UCSD-AML1 (cell line): ENCODE results near the gene NT5DC2.

Source experiments
- DNase-seq: peaks from one replicate; lab custom pipeline; 2025; ENCODE audit not compliant: unreplicated experiment; lab: John Stamatoyannopoulos, UW

NT5DC2 gene

GRCh38 chr3:52525680-52526561, 7.7 kb downstream of the NT5DC2 start:
- no peak for DNase-seq

DNA sequence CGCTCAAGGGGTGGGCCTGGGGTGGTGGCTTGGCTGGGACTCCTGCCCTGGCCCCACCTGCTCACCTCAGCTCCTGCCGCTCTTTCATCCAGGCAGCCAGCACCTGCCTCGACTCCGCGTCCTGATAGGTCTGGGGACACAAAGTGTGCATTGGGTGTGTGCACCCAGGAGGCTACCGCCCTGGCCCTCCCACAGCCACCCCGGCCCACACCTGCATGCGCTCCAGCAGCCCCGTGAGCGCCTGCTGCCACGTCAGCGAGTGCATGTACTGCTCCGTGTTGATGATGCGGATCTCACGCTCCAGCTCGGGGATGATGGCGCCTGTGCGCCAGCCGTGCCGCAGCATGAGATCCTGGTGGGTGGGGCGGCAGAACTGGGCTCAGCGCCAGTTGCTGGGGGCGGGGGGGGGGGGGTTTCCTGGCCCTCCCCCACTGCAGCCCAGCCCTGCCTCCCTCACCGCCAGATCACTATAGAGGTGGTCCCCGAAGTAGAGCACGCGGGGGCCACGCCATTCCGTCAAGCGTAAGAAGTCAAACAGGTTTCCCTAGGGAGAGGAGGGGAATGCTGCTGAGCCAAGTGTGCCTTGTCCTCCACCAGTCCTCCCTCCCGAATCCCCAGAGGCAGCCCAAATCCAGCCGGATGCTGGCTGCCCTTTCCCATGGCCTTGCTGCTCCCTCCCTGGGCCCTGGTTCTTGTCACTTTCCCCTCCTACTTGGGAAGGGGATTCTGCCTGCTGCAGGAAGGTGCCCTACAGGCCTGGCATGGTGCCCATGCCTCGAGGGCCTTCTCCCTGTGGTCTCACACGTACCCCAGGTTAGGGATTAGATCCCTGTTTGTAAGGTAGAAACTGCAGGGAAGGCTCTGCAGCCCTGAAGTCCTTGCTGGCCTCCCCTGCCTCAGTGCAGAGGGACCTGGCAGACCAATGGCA, 8.6 kb downstream of the NT5DC2 start:
- no peak for DNase-seq

DNA sequence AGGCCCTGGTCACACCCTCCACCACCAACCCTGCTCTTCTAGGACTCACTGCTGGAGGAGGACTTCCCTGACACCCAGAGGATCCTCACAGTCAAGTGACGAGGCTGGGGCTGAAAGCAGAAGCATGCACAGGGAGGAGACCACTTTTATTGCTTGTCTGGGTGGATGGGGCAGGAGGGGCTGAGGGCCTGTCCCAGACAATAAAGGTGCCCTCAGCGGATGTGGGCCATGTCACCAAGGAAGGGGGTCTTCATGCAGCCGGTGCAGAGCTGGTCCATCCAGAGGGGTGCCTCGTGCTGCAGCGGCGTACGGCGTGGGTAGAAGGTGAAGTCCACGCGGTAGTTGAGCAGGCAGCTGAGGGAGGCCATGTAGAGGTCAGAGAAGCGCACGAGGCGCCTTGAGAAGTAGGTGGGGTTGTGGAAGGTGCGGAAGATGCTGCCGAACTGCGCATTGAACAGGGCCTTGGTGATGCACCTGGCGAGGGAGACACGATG, 9.4 kb downstream of the NT5DC2 start:
- DNase-seq = no peak

- DNase-seq = no peak
Observed at GRCh38 chr3:52523386-52524257, 10.0 kb downstream of the NT5DC2 start.

- no peak for DNase-seq
Observed at GRCh38 chr3:52522651-52523251, 10.9 kb downstream of the NT5DC2 start.

DNA sequence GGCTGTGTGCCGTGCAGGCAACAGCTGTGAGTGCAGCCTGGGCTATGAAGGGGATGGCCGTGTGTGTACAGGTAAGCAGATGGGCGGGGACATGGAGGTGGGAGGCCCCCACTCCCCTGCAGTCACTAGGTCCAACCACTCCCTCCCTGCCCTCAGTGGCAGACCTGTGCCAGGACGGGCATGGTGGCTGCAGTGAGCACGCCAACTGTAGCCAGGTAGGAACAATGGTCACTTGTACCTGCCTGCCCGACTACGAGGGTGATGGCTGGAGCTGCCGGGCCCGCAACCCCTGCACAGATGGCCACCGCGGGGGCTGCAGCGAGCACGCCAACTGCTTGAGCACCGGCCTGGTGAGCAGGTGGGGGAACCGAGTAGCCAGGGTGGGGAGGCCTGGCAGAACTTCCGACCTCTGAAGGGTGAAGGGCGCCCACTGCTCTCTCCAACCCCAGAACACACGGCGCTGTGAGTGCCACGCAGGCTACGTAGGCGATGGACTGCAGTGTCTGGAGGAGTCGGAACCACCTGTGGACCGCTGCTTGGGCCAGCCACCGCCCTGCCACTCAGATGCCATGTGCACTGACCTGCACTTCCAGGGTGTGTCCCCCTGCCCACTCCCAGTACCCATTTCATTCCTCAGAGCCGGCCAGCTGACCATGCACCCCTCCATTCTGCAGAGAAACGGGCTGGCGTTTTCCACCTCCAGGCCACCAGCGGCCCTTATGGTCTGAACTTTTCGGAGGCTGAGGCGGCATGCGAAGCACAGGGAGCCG, 11.6 kb downstream of the NT5DC2 start:
- DNase-seq = no peak

DNA sequence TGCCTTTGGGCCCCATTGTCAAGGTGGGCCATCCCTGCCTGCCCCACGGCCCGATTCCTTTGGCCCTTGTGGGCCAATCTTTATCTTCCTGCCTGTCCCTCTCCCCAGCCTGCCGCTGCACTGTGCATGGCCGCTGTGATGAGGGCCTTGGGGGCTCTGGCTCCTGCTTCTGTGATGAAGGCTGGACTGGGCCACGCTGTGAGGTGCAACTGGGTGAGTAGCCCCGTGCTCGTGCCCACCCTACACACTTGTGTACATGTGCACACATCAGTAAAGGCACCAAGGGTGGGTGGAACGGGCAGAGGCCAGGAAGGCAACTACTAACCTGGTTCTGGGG, 12.2 kb downstream of the NT5DC2 start:
- no peak for DNase-seq

DNA sequence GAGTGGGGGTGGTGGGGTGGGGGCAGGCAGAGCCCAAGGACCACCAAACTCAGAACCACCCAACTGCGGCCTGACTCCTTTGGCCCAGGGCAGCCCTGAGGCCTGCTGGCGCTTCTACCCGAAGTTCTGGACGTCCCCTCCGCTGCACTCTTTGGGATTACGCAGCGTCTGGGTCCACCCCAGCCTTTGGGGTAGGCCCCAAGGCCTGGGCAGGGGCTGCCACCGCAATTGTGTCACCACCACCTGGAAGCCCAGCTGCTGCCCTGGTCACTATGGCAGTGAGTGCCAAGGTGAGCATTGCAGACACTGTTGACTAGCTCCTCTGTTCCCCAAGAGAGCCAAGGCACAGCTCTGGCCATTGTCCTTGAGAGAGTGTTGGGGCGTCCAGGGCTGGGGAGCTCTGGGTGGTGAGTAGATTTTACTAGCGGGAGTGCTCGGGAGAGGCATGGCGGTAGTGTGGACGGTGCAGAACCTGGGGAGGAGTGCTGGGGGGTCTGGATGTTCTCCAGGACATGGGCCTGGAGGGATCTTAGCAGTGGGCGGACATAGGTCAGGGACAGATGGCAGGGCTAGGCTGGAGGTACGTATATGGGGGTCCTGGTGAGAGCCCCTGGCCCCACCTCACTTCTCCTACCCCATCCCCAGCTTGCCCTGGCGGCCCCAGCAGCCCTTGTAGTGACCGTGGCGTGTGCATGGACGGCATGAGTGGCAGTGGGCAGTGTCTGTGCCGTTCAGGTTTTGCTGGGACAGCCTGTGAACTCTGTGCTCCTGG, 12.8 kb downstream of the NT5DC2 start:
- no peak for DNase-seq

- DNase-seq = no peak
Observed at GRCh38 chr3:52520141-52520667, 13.5 kb downstream of the NT5DC2 start.

- DNase-seq = no peak
Observed at GRCh38 chr3:52519445-52520140, 14.1 kb downstream of the NT5DC2 start.

DNA sequence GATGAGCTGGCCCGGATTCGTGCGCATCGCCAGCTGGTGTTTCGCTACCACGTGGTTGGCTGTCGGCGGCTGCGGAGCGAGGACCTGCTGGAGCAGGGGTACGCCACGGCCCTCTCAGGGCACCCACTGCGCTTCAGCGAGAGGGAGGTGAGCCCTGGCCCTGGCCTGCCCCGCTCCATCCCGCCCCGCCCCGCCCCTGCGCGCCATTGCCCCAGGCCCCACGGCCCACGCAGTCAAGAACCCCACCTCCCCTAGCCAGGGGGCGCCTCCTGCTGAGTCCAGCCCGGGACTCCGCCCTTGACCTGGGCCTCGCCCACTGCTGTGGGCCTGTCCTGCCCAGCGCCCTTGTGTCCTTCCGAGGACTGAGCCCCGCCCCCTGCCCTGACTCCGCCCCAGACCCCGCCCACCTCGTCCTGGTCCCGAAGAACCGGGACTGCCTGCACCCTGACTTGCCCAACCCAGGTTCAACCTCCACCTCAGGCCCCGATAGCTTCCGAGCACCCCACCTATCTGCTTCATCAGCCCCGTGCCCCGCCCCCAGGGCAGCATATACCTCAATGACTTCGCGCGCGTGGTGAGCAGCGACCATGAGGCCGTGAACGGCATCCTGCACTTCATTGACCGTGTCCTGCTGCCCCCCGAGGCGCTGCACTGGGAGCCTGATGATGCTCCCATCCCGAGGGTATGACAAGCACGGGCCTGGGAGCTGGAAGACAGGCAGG, 14.8 kb downstream of the NT5DC2 start:
- DNase-seq = no peak

- no peak for DNase-seq
Observed at GRCh38 chr3:52517796-52518722, 15.6 kb downstream of the NT5DC2 start.

GRCh38 chr3:52516509-52517195, 17.0 kb downstream of the NT5DC2 start:
- no peak for DNase-seq

DNA sequence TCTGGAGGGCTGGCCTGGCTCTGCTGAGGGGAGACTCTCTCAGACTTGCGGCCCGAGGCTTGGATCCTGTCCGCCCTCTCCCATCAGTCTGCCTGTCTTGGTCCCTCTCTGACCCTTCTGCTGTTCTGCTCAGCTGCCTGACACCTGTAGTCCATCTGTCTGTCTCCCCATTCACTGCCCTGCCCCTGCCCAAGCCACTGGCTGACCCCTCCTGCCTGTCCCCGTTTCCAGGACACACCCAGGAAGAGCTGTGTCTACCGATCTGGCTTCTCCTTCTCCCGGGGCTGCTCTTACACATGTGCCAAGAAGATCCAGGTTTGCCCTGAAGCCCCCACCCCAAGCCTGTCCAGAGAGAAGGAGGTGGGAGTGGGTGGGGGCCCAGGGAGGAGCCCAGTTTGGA, 18.5 kb downstream of the NT5DC2 start:
- DNase-seq = no peak

- DNase-seq = no peak
Observed at GRCh38 chr3:52514576-52514975, 19.1 kb downstream of the NT5DC2 start.

DNA sequence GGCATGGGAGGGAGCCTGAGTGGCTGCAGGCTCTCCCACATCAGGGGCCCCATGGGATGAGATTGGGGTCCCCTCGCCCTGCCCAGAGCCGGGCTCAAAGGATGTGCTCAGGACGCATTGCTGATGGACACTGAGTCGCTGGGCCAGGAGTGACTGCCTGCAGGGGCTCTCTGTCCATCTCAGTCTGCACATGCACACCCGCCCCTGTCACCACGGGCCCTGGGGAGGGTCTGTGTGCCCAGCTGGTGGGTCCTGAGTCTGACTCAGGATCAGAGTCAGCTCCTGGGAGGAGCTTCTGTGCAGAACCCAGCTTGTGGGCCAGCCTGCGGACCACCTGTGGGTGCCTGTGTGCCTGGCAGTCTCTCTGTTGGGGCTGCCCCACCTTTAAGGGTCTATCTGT, 20.4 kb downstream of the NT5DC2 start:
- DNase-seq = no peak
